Right lung (tissue), 5 donors: ENCODE results near the gene TNK2. TPM values are rescaled to one million over a fixed set of nuclear protein-coding genes. Genes with fewer than 3 reads are reported as not detected.
A peak's percentile ranks its signal among the peaks of the same experiment; 100 is the strongest.
"Not testable (repeated sequence)": the region's sequence is repeated elsewhere in the genome, so short reads cannot be mapped to it uniquely, and the experiment has no call there.

Experiments used
- DNase-seq, 2 donors: peaks; one replicate each; pipeline ENCODE4 v3.0.0-alpha.2; 2013
- polyA plus RNA-seq, 5 donors: library from polyadenylated mRNA; unstranded; fragments of 120-200 nt; gene quantifications; one replicate each; pipeline versions ENCODE4 v1.2.1 to v1.2.3, GENCODE V29; 2013; ENCODE audit warnings: inconsistent platforms in 1 of 5, low replicate concordance in 1 of 5; ENCODE audit not compliant: insufficient read length in 5 of 5, insufficient read depth in 1 of 5

The TNK2 gene
- polyA plus RNA-seq, 5 donors: 37.4 to 81.9 (median 63.4) TPM

GRCh38 chr3:195921334-195921791, 13.0 kb upstream of the TNK2 start:
- no peak for DNase-seq

- no peak for DNase-seq
These were observed 9.8 kb upstream of the TNK2 start for GRCh38 chr3:195918176-195918575.

GRCh38 chr3:195916991-195917390, 8.6 kb upstream of the TNK2 start:
- no peak for DNase-seq

GRCh38 chr3:195916291-195916690, 7.9 kb upstream of the TNK2 start:
- DNase-seq: no peak

- peak; percentile 77 to 85 for DNase-seq
These were observed 6.5 kb upstream of the TNK2 start for GRCh38 chr3:195914648-195915473.

- not testable (repeated sequence) for DNase-seq
These were observed 5.8 kb upstream of the TNK2 start for GRCh38 chr3:195914146-195914545.

- DNase-seq: no peak
These were observed 5.0 kb upstream of the TNK2 start for GRCh38 chr3:195913382-195913781.

GRCh38 chr3:195911946-195912270, 3.6 kb upstream of the TNK2 start:
- DNase-seq: no peak

GRCh38 chr3:195911041-195911945, 2.9 kb upstream of the TNK2 start:
- no peak for DNase-seq

- DNase-seq: no peak
These were observed 2.1 kb upstream of the TNK2 start for GRCh38 chr3:195910499-195910845.

- DNase-seq: peak; percentile 85 to 88
These were observed 1.5 kb upstream of the TNK2 start for GRCh38 chr3:195909644-195910498.

- DNase-seq: no peak
These were observed 587 bp upstream of the TNK2 start for GRCh38 chr3:195908694-195909581.

GRCh38 chr3:195907684-195907933, 742 bp downstream of the TNK2 start:
- no peak for DNase-seq

- DNase-seq: no peak
These were observed 1.3 kb downstream of the TNK2 start for GRCh38 chr3:195906865-195907683.

GRCh38 chr3:195905970-195906864, 2.1 kb downstream of the TNK2 start:
- no peak for DNase-seq

- DNase-seq: no peak
These were observed 4.0 kb downstream of the TNK2 start for GRCh38 chr3:195904368-195904767.

- DNase-seq: no peak
These were observed 4.4 kb downstream of the TNK2 start for GRCh38 chr3:195903950-195904290.

- DNase-seq: not testable (repeated sequence)
These were observed 5.7 kb downstream of the TNK2 start for GRCh38 chr3:195902634-195903033.
